AG09309 (cell line): Measurements from ENCODE around the gene NUDT4.

Experiments used
- DNase-seq: peaks from one replicate; pipeline ENCODE4 v3.0.0-alpha.2; 2010; ENCODE audit warnings: low read depth
- H3K4me3 ChIP-seq: 2 replicates; pipeline ENCODE4 v1.5.1; 2011; ENCODE audit warnings: mild to moderate bottlenecking, low read depth, low read length, moderate library complexity; ENCODE audit not compliant: control insufficient read depth
- TF ChIP-seq, protein P1 (sequence below): IDR thresholded peaks from 2 replicates; pipeline ENCODE4 v1.5.1; 2011; ENCODE audit warnings: mild to moderate bottlenecking, low read depth, low read length, inconsistent platforms; ENCODE audit not compliant: insufficient read depth, control insufficient read depth; ENCODE audit errors: missing control alignments

NUDT4 gene

DNA sequence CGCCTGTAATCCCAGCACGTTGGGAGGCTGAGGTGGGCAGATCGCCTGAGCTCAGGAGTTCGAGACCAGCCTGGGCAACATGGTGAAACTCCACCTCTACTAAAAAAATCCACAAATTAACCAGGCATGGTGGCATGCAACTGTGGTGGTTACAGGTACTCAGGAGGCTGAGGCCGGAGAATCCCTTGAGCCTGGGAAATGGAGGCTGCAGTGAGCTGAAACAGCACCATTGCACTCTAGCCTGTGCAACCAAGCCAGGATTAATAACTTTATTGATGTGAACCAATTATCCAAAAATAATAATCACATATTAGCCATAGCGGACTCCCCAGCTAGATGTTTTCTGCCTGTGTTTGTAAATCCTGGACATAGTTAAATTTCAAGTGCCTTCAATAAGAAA, 1.8 kb upstream of the NUDT4 start:
- DNase-seq: no peak
- no peak overlapping the region for H3K4me3 ChIP-seq
- TF ChIP-seq, protein P1, sequence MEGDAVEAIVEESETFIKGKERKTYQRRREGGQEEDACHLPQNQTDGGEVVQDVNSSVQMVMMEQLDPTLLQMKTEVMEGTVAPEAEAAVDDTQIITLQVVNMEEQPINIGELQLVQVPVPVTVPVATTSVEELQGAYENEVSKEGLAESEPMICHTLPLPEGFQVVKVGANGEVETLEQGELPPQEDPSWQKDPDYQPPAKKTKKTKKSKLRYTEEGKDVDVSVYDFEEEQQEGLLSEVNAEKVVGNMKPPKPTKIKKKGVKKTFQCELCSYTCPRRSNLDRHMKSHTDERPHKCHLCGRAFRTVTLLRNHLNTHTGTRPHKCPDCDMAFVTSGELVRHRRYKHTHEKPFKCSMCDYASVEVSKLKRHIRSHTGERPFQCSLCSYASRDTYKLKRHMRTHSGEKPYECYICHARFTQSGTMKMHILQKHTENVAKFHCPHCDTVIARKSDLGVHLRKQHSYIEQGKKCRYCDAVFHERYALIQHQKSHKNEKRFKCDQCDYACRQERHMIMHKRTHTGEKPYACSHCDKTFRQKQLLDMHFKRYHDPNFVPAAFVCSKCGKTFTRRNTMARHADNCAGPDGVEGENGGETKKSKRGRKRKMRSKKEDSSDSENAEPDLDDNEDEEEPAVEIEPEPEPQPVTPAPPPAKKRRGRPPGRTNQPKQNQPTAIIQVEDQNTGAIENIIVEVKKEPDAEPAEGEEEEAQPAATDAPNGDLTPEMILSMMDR: no peak

DNA sequence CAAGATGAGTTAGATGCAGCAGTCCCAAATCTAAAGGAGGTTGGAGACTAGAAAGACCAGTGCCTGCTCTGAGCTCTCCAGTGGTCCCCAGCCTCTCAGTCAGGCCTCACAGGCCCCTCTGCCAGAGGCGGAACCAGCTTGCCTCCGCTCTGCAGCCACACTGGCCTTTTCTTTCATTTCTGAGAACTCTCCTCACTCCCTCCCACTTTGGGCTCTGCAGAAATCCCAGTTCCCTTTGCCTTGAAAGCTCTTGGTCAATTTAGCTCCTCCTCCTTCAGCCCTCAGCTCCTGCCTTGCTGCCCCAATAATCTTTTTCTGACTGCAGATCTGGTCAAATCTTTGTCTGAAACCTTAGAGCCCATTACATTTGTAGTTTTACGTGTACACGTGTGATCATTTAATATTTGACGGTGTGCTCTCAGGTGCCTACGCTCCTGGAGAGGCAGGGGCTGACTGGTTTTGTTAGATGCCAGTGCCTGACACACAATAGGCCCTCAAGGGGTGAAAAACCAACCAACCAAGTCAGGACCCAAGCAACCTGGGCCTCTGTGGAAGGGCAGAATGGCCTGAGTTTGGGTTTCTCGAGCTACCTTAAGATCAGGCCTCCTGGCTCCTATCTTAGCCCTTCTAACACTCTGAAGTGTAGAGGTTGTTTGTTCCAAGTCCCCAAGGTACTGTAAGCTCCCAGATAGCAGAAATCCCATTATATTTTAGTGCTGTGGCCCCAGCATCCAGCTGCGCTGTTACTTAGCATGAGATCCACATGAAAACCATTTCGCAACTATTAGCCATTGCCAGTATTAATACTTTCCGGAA, 1.1 kb upstream of the NUDT4 start:
- H3K4me3 ChIP-seq: no peak overlapping the region; the same call in 1 of the 2 replicates
- DNase-seq: no peak
- TF ChIP-seq, protein P1: no peak

DNA sequence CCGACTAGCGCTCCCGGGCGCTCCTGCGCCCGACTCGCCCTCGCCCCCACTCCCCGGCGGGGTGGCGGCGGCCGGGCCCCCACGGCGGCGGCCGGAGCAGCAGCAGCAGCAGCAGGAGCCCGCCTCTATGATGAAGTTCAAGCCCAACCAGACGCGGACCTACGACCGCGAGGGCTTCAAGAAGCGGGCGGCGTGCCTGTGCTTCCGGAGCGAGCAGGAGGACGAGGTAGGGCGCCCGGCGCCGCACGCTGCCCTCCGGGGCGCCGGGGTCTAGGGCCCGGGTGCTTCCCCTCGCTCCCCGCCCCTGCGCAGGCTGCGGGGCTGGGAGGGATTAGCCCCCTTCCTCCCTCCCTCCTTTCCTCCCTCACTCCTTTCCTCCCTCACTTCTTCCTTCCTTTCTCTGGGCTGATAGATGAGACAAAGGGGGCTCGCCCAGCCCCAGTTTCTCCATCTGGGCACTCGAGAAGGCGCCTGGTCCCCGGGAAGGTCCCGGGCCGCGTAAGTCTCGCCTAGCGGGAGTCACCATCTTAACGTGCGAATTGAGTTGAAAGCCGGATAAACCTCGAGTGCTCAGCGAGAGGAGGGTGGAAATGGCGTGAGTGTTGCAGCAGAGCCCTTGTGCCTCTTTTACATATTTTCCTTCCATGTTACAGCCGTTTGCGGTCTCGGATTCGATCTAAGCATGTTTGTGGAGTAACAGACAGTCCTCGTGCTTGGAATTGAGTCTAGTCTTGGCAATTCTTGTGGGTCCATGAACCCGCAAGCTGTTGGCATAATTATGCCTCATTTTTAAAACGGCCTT, 672 bp downstream of the NUDT4 start:
- peak overlapping the region; percentile 80 for H3K4me3 ChIP-seq
- peak; percentile 53 for DNase-seq

DNA sequence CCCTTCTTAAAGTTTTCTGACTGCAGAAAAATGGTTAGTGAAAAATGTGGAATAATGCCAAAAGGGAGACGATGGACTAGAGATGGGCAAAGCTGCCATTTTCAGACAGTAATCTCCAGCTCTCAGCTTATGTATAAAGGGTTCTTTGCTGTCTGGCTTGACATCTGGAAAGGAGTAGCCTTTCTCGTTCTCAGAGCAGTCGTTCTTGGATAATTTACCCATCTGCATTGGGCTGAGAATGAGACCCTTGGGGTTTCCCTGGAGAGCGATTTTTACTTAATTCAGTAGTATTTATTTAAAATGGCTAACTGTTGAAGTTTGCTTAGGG, 1.2 kb downstream of the NUDT4 start:
- DNase-seq: no peak
- TF ChIP-seq, protein P1: no peak
- H3K4me3 ChIP-seq: peak overlapping the region; percentile 80

DNA sequence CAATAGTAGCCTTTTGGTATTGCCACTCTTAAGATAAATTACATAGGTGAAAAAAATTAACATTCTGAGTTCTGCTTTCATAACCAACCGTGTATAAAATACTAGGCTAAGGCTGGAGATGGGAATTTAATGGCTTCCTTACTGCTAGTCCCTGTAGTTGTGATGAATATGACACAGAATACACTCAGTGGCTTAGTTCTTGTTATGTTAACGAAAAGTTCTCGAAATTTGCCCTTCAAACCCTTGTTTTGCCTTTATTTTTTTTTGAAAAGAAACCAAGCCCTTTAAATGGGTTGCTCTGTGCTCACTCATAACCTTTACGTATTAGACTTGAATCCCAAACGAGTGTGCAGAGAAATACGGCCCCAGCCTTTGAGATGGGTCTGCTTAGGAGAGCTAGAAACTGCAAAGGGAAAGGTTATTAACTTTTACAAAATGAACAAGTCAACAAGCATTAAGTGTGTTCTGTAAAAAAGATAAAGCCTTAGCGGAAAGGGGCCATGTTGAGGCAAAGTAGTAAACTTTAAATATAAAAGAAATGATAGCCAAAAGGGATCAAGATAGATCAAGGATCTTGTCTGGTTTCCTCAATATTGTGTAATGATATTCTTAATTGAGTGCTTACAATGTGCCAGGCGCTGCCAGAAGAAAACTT, 1.7 kb downstream of the NUDT4 start:
- peak overlapping the region; percentile 80 for H3K4me3 ChIP-seq
- DNase-seq: no peak
- TF ChIP-seq, protein P1: no peak

DNA sequence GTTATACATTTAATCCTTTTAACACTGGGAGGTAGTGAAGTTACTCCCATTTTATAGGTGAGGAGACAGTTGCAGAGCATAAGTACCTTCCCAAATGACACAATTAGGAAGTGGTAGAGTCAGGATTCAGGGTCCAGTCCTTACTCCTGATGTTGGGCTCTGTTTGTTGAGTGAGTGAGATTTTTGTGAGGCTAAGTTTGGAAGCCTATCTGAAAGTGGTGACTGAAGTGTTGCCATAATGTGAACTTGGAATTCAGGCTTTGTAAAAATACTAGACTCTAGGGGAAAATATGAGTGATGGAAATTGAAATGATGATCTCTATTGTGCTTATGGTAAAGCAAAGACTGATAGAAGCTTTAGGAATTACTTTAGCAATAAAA, 2.2 kb downstream of the NUDT4 start:
- TF ChIP-seq, protein P1: no peak
- H3K4me3 ChIP-seq: peak overlapping the region; percentile 80
- DNase-seq: no peak
